NCI-H1105 (cell line): ENCODE measurements around the gene PNPLA7.
"Not testable (repeated sequence)": the region's sequence is repeated elsewhere in the genome, so short reads cannot be mapped to it uniquely, and the experiment has no call there.

Experiments used
- DNase-seq: peaks from one replicate; lab custom pipeline; 2025; lab: John Stamatoyannopoulos, UW

PNPLA7 gene

GRCh38 chr9:137478962-137479861 lies 71.0 kb downstream of the PNPLA7 start:
- DNase-seq = no peak

GRCh38 chr9:137478613-137478961 lies 71.6 kb downstream of the PNPLA7 start:
- no peak for DNase-seq

GRCh38 chr9:137477778-137478612 lies 72.2 kb downstream of the PNPLA7 start:
- no peak for DNase-seq

- no peak for DNase-seq
Measured at GRCh38 chr9:137476856-137477255, 73.3 kb downstream of the PNPLA7 start.

- no peak for DNase-seq
Measured at GRCh38 chr9:137475666-137476065, 74.5 kb downstream of the PNPLA7 start.

GRCh38 chr9:137474271-137474670 lies 75.9 kb downstream of the PNPLA7 start:
- no peak for DNase-seq

GRCh38 chr9:137470785-137471184 lies 79.4 kb downstream of the PNPLA7 start:
- no peak for DNase-seq

GRCh38 chr9:137467896-137468295 lies 82.3 kb downstream of the PNPLA7 start:
- DNase-seq = no peak

- DNase-seq = no peak
Measured at GRCh38 chr9:137467161-137467581, 83.0 kb downstream of the PNPLA7 start.

- DNase-seq = not testable (repeated sequence)
Measured at GRCh38 chr9:137466389-137467085, 83.7 kb downstream of the PNPLA7 start.

GRCh38 chr9:137465720-137466388 lies 84.3 kb downstream of the PNPLA7 start:
- DNase-seq = no peak

GRCh38 chr9:137465000-137465719 lies 85.0 kb downstream of the PNPLA7 start:
- no peak for DNase-seq

GRCh38 chr9:137464291-137464999 lies 85.8 kb downstream of the PNPLA7 start:
- no peak for DNase-seq

GRCh38 chr9:137463931-137464290 lies 86.3 kb downstream of the PNPLA7 start:
- no peak for DNase-seq

- DNase-seq = no peak
Measured at GRCh38 chr9:137462986-137463930, 86.9 kb downstream of the PNPLA7 start.

GRCh38 chr9:137462396-137462985 lies 87.7 kb downstream of the PNPLA7 start:
- DNase-seq = no peak

- DNase-seq = no peak
Measured at GRCh38 chr9:137461663-137462395, 88.4 kb downstream of the PNPLA7 start.

- DNase-seq = no peak
Measured at GRCh38 chr9:137461316-137461662, 88.9 kb downstream of the PNPLA7 start.
